ENCODE measurements around the gene SLCO2A1.

Gene SLCO2A1

DNA sequence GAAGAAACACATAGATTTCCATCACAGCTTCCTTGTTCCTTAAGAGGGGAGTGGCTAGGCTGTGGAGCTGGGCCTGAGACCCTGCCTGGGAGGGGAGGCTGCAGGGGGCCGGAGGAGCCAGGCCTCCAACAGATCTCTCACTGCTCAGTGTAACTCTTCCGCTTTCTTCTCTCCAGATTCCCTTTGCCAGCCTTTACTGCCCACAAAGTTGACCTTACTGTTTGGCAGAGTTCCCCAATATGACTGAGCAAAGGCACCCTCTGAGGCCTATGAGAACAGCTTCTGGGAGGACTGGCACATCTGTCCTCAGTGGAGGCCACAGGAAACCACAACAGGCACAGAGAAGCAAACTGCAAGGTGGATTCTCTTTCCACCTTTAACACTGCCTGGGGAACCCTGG lies 38.1 kb downstream of the SLCO2A1 start:
- Histone ChIP-seq H3K27ac (ENCODE audit: low read length) (no peak overlapping the region), H3K27me3 (ENCODE audit: control insufficient read depth, insufficient read depth, low read length) (no peaks in the 10 kb centered on the region; the same call in 1 of the 2 replicates), H3K4me3 (ENCODE audit: low read length) (no peak overlapping the region), H3K36me3 (ENCODE audit: control insufficient read depth, insufficient read depth, low read length) (no peaks in the 10 kb centered on the region), H3K9me3 (ENCODE audit: control insufficient read depth, insufficient read depth, low read length) (no peaks in the 10 kb centered on the region), H3K4me1 (ENCODE audit: control insufficient read depth, insufficient read depth, low read length) (peaks cover 5% of the 10 kb centered on the region)
- DNase-seq (ENCODE audit: low read depth, low spot score), result no peak
- no CpG with 5 or more reads among the region's 2 CpGs for WGBS (ENCODE audit: insufficient coverage, insufficient read length)

DNA sequence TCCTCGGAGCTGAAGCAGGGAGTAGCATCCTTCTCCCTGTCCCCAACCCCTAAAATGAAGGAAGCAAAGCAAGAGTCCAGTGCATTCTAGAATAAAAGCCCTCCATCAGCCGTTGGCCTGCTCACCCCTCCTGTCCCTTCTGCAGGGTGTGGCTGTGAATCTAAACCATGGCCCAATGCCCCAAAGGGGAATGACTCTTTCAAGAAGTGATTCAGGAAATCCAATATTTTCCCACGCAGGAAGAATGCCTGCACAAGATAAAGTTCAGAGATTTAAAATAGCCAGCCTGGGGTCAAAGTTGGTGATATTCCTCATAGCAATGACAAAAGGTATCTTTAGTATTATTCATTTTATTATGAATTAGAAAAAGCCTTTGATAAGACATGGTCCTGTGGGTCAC lies 38.5 kb downstream of the SLCO2A1 start:
- Histone ChIP-seq H3K9me3 (ENCODE audit: control insufficient read depth, insufficient read depth, low read length) (no peaks in the 10 kb centered on the region), H3K27me3 (ENCODE audit: control insufficient read depth, insufficient read depth, low read length) (no peaks in the 10 kb centered on the region; the same call in 1 of the 2 replicates), H3K36me3 (ENCODE audit: control insufficient read depth, insufficient read depth, low read length) (no peaks in the 10 kb centered on the region), H3K4me3 (ENCODE audit: low read length) (no peak overlapping the region), H3K27ac (ENCODE audit: low read length) (no peak overlapping the region), H3K4me1 (ENCODE audit: control insufficient read depth, insufficient read depth, low read length) (peaks cover 7% of the 10 kb centered on the region)
- DNase-seq (ENCODE audit: low read depth, low spot score), result no peak
- no CpG with 5 or more reads among the region's 3 CpGs for WGBS (ENCODE audit: insufficient coverage, insufficient read length)

DNA sequence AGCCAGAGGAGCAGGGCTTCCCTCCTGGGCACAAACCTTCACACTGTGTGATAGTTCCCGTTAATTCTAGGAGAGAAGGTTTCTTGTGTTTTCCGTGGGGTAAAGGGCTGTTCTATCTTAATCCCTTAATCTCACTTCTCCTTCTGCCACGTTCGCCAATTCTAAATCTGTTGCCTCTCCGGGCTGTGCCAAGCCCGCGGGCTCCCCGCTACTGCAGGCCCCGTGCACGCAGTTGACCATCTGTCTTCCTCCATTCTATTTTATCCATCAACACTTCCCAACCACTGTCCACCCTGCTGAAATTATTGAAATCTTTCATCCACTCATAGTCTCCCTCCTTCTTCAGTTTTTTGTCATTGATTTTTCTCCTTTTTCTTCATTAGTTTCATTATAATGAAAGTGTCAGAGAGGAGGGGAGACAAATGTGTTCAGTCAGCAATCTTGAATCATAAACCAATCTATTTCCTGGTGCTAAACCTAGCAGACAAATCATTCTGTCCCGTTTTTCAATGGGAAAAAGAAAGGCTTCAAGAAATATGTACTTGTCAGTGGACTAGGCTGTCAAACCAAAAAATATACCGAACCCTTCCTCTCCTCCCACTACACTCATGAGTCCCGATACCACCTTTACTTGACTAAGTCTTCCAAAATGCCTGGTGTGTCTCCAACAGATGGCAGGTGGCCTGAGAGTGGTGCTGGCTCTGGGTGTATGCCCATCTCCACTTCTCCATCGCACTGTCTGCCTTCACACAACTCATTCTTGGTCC lies 39.6 kb downstream of the SLCO2A1 start:
- H3K4me3 ChIP-seq (ENCODE audit: low read length), result no peak overlapping the region
- no peaks in the 10 kb centered on the region for H3K36me3 ChIP-seq (ENCODE audit: control insufficient read depth, insufficient read depth, low read length)
- no peaks in the 10 kb centered on the region; the same call in 1 of the 2 replicates for H3K27me3 ChIP-seq (ENCODE audit: control insufficient read depth, insufficient read depth, low read length)
- no CpG with 5 or more reads among the region's 14 CpGs for WGBS (ENCODE audit: insufficient coverage, insufficient read length)
- H3K9me3 ChIP-seq (ENCODE audit: control insufficient read depth, insufficient read depth, low read length), result no peaks in the 10 kb centered on the region
- DNase-seq (ENCODE audit: low read depth, low spot score), result no peak
- no peak overlapping the region for H3K27ac ChIP-seq (ENCODE audit: low read length)
- H3K4me1 ChIP-seq (ENCODE audit: control insufficient read depth, insufficient read depth, low read length), result peaks cover 6% of the 10 kb centered on the region

DNA sequence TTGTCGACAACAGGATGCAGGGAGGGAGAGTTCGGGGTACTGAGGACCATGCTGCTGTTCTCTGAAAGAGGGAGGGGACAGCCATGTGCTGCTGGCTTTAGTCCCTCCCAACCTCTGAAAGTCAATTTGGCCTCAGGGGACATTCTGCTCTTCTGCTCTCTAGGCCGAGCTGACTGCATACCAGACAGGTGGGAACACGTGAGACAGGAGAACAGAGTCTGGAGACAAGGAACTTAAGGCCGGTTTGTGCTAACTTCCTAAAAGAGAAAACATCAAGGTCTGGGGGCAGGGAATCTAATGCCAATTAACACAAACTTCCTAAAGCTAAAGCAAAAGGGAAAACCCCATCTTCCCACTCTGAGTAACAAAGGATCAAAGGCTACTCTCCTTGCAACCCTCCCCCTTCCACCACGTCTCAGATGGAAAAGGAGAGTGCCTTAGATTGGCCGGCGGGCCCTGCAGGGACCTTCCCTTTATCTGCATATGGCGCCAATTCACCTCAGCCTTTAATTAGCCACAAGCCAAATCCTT lies 41.0 kb downstream of the SLCO2A1 start:
- Histone ChIP-seq H3K4me1 (ENCODE audit: control insufficient read depth, insufficient read depth, low read length) (peaks cover 6% of the 10 kb centered on the region; the same call in 1 of the 2 replicates), H3K9me3 (ENCODE audit: control insufficient read depth, insufficient read depth, low read length) (no peaks in the 10 kb centered on the region), H3K27ac (ENCODE audit: low read length) (no peak overlapping the region), H3K36me3 (ENCODE audit: control insufficient read depth, insufficient read depth, low read length) (no peaks in the 10 kb centered on the region), H3K27me3 (ENCODE audit: control insufficient read depth, insufficient read depth, low read length) (no peaks in the 10 kb centered on the region), H3K4me3 (ENCODE audit: low read length) (no peak overlapping the region)
- DNase-seq (ENCODE audit: low read depth, low spot score), result peak; percentile 22
- whole genome bisulfite sequencing (ENCODE audit: insufficient coverage, insufficient read length), result no CpG with 5 or more reads among the region's 9 CpGs

DNA sequence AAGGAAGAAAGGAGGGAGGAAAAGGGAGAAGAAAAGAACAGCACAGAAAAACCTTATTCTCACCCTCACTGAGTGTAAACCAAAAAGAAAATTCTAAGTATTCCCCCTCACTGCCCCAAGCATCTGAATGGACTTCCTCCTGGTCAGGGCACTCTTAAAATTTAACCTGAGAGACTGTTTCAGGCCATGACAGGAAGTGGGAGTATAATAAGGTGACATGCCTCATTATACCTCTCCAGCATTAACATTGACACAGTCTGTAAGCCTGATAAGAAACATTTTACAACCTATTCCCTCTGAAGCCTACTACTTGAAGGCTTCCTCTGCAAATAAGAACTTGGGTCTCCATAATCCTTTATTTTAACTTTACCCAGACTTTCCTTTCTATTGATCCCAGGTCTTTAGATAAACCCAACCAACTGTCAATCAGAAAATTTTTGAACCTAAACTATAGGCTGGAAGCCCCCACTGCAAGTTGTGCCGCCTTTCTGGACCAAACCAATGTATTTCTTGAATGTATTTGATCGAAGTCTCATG lies 41.7 kb downstream of the SLCO2A1 start:
- Histone ChIP-seq H3K4me3 (ENCODE audit: low read length) (no peak overlapping the region), H3K9me3 (ENCODE audit: control insufficient read depth, insufficient read depth, low read length) (no peaks in the 10 kb centered on the region), H3K4me1 (ENCODE audit: control insufficient read depth, insufficient read depth, low read length) (peaks cover 6% of the 10 kb centered on the region; the same call in 1 of the 2 replicates), H3K27ac (ENCODE audit: low read length) (no peak overlapping the region), H3K36me3 (ENCODE audit: control insufficient read depth, insufficient read depth, low read length) (no peaks in the 10 kb centered on the region), H3K27me3 (ENCODE audit: control insufficient read depth, insufficient read depth, low read length) (no peaks in the 10 kb centered on the region)
- DNase-seq (ENCODE audit: low read depth, low spot score), result no peak
- no CpG with 5 or more reads among the region's 2 CpGs for WGBS (ENCODE audit: insufficient coverage, insufficient read length)

DNA sequence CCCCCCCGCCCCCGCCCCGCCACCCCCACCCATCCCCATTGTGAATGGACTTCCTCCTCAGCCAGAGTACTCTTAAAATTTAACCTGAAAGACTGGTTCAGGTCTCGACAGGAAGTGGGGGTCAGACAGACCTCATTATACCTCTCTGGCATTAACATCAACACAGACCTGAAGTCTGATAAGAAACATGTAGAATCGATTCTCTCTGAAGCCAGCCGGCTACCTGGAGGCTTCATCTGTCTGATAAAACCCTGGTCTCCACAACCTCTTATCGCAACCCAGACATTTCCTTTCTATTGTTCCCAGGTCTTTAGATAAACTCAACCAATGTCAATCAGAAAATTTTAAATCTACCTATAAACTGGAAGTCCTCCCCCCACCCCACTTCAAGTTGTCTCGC lies 42.6 kb downstream of the SLCO2A1 start:
- Histone ChIP-seq H3K9me3 (ENCODE audit: control insufficient read depth, insufficient read depth, low read length) (no peaks in the 10 kb centered on the region), H3K4me3 (ENCODE audit: low read length) (no peak overlapping the region), H3K36me3 (ENCODE audit: control insufficient read depth, insufficient read depth, low read length) (no peaks in the 10 kb centered on the region), H3K27me3 (ENCODE audit: control insufficient read depth, insufficient read depth, low read length) (no peaks in the 10 kb centered on the region), H3K27ac (ENCODE audit: low read length) (no peak overlapping the region), H3K4me1 (ENCODE audit: control insufficient read depth, insufficient read depth, low read length) (peaks cover 6% of the 10 kb centered on the region; the same call in 1 of the 2 replicates)
- WGBS (ENCODE audit: insufficient coverage, insufficient read length), result no CpG with 5 or more reads among the region's 8 CpGs
- no peak for DNase-seq (ENCODE audit: low read depth, low spot score)

DNA sequence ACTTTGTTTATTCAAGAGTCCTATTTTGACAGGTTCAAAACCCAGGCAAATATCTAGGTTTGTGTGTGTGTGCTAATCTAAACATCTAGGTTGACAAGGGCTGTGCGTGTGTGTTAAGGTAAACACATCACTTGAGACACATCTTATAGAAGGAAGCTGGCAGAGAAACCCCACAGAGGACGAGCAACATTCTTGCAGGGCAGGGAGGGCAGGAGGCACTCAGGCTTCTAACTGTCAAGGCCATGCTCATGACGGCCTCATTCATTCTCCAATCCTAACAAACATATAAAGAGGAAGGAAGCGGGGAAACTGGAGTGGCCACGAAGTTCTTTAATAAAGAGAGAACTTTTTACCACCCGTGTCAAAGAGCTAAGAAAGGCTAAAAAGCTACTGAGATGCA lies 43.4 kb downstream of the SLCO2A1 start:
- DNase-seq (ENCODE audit: low read depth, low spot score), result no peak
- WGBS (ENCODE audit: insufficient coverage, insufficient read length), result no CpG with 5 or more reads among the region's 6 CpGs
- Histone ChIP-seq H3K4me3 (ENCODE audit: low read length) (no peak overlapping the region), H3K27ac (ENCODE audit: low read length) (no peak overlapping the region), H3K4me1 (ENCODE audit: control insufficient read depth, insufficient read depth, low read length) (peaks cover 6% of the 10 kb centered on the region; the same call in 1 of the 2 replicates), H3K27me3 (ENCODE audit: control insufficient read depth, insufficient read depth, low read length) (no peaks in the 10 kb centered on the region), H3K9me3 (ENCODE audit: control insufficient read depth, insufficient read depth, low read length) (no peaks in the 10 kb centered on the region), H3K36me3 (ENCODE audit: control insufficient read depth, insufficient read depth, low read length) (no peaks in the 10 kb centered on the region)

DNA sequence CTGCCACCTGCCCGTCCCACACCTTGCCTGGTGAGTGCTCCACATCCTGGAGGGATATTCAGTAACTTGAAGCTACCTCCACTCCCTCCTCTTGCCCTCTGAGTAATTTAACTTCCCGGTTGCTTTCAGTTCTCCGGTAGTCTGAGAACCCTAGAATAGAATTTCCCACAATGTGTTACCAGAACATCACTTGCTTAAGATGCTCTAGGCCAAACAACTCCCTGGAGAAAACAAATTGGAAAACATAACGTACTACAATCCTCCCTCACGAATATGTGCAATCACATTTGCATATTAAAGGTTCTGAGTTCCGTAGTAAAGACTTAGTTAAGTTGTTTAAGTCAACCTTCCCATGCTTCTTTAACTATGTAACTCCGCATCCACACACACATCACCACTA lies 44.8 kb downstream of the SLCO2A1 start:
- Histone ChIP-seq H3K9me3 (ENCODE audit: control insufficient read depth, insufficient read depth, low read length) (no peaks in the 10 kb centered on the region), H3K27ac (ENCODE audit: low read length) (no peak overlapping the region), H3K4me3 (ENCODE audit: low read length) (no peak overlapping the region), H3K4me1 (ENCODE audit: control insufficient read depth, insufficient read depth, low read length) (peaks cover 6% of the 10 kb centered on the region; the same call in 1 of the 2 replicates), H3K36me3 (ENCODE audit: control insufficient read depth, insufficient read depth, low read length) (no peaks in the 10 kb centered on the region), H3K27me3 (ENCODE audit: control insufficient read depth, insufficient read depth, low read length) (no peaks in the 10 kb centered on the region)
- WGBS (ENCODE audit: insufficient coverage, insufficient read length), result no CpG with 5 or more reads among the region's 7 CpGs
- no peak for DNase-seq (ENCODE audit: low read depth, low spot score)

DNA sequence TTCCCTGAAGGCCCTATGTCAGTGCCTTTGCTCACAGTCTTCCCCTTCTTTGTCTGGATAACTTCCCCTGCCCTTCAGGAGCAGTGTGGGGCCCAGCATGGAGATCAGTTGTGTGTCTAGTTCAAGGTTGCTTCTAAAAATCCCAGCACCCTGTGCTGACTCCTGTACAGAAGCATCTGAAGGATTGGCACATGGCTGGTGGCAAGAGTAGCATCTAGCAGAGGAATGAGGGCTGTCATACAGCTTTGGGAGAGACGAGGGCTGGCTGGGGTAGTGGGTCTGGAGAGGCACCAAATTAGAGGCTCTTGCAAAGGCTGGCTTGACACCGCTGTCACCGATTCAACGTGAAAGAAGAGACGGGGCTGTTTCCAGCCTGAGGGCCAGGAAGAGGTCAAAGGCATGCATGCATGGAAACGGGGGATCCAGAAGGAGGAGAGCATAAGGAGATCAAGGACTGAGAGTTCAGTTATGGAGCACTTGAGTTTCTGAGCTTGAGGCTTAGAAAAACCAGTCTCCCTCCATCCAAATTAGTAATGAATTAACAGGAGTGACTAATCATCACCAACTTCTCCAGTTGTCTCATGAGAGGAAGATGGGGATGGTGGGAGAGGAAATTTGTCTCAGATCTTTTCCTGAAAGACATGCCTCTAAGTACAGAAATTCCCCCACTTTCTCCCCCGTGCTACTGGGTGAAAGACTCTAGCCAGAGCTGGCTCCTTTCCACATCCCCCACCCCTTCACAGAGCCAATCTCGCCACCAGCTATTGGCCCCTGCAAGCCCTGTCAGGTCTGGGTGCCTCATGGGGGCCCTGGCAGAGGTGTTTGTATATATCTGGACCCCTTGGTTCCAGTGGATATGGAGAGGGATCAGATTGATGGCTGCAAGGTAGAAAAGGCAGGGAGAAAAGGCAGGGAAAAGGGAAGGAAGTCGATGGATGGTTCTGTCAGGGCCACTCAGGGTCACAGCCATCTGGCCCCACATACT lies 45.9 kb downstream of the SLCO2A1 start:
- Histone ChIP-seq H3K4me1 (ENCODE audit: control insufficient read depth, insufficient read depth, low read length) (peaks cover 6% of the 10 kb centered on the region), H3K27ac (ENCODE audit: low read length) (no peak overlapping the region), H3K4me3 (ENCODE audit: low read length) (no peak overlapping the region), H3K36me3 (ENCODE audit: control insufficient read depth, insufficient read depth, low read length) (no peaks in the 10 kb centered on the region; the same call in 1 of the 2 replicates), H3K27me3 (ENCODE audit: control insufficient read depth, insufficient read depth, low read length) (no peaks in the 10 kb centered on the region), H3K9me3 (ENCODE audit: control insufficient read depth, insufficient read depth, low read length) (no peaks in the 10 kb centered on the region)
- no CpG with 5 or more reads among the region's 9 CpGs for WGBS (ENCODE audit: insufficient coverage, insufficient read length)
- DNase-seq (ENCODE audit: low read depth, low spot score), result no peak

DNA sequence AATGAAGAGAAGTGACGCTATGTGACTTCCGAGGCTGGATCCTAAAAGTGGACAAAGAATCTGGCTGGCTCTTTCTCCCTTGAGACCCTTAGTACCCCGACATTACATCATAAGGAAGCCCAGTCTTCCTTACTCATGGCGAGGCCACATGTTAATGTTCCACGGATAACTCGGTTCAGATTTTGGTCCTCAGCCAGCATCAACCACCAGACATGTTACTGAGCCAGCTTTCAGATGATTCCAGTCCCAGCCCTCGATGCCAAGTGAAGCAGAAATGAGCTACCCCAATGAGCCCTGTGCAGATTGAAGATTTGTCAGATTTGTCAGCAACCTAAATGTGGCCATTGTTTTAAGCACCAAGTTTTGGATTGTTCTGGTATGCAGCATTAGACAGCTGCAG lies 46.6 kb downstream of the SLCO2A1 start:
- WGBS (ENCODE audit: insufficient coverage, insufficient read length), result no CpG with 5 or more reads among the region's 7 CpGs
- Histone ChIP-seq H3K4me1 (ENCODE audit: control insufficient read depth, insufficient read depth, low read length) (peaks cover 3% of the 10 kb centered on the region), H3K36me3 (ENCODE audit: control insufficient read depth, insufficient read depth, low read length) (no peaks in the 10 kb centered on the region; the same call in 1 of the 2 replicates)

More for the DNA sequence above, 46.6 kb downstream of the SLCO2A1 start:
- Histone ChIP-seq H3K27ac (ENCODE audit: low read length) (no peak overlapping the region), H3K9me3 (ENCODE audit: control insufficient read depth, insufficient read depth, low read length) (no peaks in the 10 kb centered on the region), H3K4me3 (ENCODE audit: low read length) (no peak overlapping the region), H3K27me3 (ENCODE audit: control insufficient read depth, insufficient read depth, low read length) (no peaks in the 10 kb centered on the region)
- no peak for DNase-seq (ENCODE audit: low read depth, low spot score)

Data from iPS DF 6.9 (cell line).